T-cell (primary cell): ENCODE results near the gene NEU1. TPM values are rescaled to one million over a fixed set of nuclear protein-coding genes. Genes with fewer than 3 reads are reported as not detected.
"Not testable (repeated sequence)": the region's sequence is repeated elsewhere in the genome, so short reads cannot be mapped to it uniquely, and the experiment has no call there.

Experiments used
- ATAC-seq, 4 experiments: fragments of 200-7000 bp in 3 of 4; fragments of 150-1000 bp in 1 of 4; cut with Tn5 transposase; replicated peaks in 1 of 4; 1 replicate in 3 of 4; 2 replicates in 1 of 4; pipeline ENCODE4 v1.10.0; 2021; ENCODE audit warnings: moderate library complexity in 3 of 4, mild to moderate bottlenecking in 2 of 4, moderate number of reproducible peaks in 1 of 4
- CTCF ChIA-PET, 2 donors: fragments of 300-600 bp; sonication (Branson Sonifier 250); formaldehyde crosslinking; loops; one replicate each; lab custom pipeline; 2022; ENCODE audit warnings: antibody characterized with exemption in 2 of 2; lab: Charles Lee
- POLR2A ChIA-PET, 2 donors: fragments of 300-600 bp; sonication (Branson Sonifier 250); formaldehyde crosslinking; loops; one replicate each; lab custom pipeline; 2022; ENCODE audit warnings: antibody characterized with exemption in 2 of 2; lab: Charles Lee
- DNase-seq, 35 experiments: peaks; one replicate each; pipeline versions ENCODE4 v3.0.0 to v3.0.0-alpha.2; 2013 to 2023
- H3K27ac ChIP-seq: one replicate; pipeline ENCODE4 v1.5.1; 2013; ENCODE audit warnings: low read length
- H3K27me3 ChIP-seq, 2 experiments: replicated peaks in 1 of 2; 1 replicate in 1 of 2; 2 replicates in 1 of 2; pipeline versions ENCODE4 v1.6.1 to v1.7.0; 2013; ENCODE audit warnings: low read length in 1 of 2, mixed read lengths in 1 of 2; ENCODE audit not compliant: control insufficient read depth in 2 of 2, insufficient read depth in 2 of 2; ENCODE audit errors: extremely low read depth in 1 of 2
- H3K36me3 ChIP-seq, 2 donors: 1 replicate in 1 of 2; 2 replicates in 1 of 2; pipeline versions ENCODE4 v1.6.1 to v1.7.0; 2013; ENCODE audit warnings: low read length in 1 of 2; ENCODE audit not compliant: control insufficient read depth in 2 of 2, insufficient read depth in 1 of 2; ENCODE audit errors: extremely low read depth in 1 of 2
- H3K4me1 ChIP-seq, 2 experiments: 1 replicate in 1 of 2; 2 replicates in 1 of 2; pipeline versions ENCODE4 v1.6.1 to v1.7.0; 2013; ENCODE audit warnings: low read length in 2 of 2, mixed read lengths in 1 of 2; ENCODE audit not compliant: insufficient read depth in 2 of 2, control insufficient read depth in 1 of 2; ENCODE audit errors: extremely low read depth in 1 of 2
- H3K4me3 ChIP-seq, 2 donors: 1 replicate in 1 of 2; 2 replicates in 1 of 2; pipeline versions ENCODE4 v1.5.1 to v1.7.0; 2013; ENCODE audit warnings: mild to moderate bottlenecking in 2 of 2, low read length in 1 of 2, moderate library complexity in 1 of 2; ENCODE audit not compliant: control insufficient read depth in 1 of 2; ENCODE audit errors: extremely low read depth in 1 of 2
- H3K9me3 ChIP-seq: 2 replicates; pipeline ENCODE4 v1.7.0; 2013
- H3K27ac Mint-ChIP-seq, 2 donors: one replicate each; pipeline ENCODE4 v1.8.0; 2020 to 2021; ENCODE audit warnings: mild to moderate bottlenecking in 2 of 2, mixed read lengths in 2 of 2
- H3K27me3 Mint-ChIP-seq, 2 donors: one replicate each; pipeline ENCODE4 v1.8.0; 2021 to 2022; ENCODE audit warnings: mixed read lengths in 2 of 2
- H3K36me3 Mint-ChIP-seq: one replicate; pipeline ENCODE4 v1.8.0; 2021; ENCODE audit warnings: mixed read lengths
- H3K4me1 Mint-ChIP-seq, 3 donors: one replicate each; pipeline ENCODE4 v1.8.0; 2020 to 2022; ENCODE audit warnings: mixed read lengths in 3 of 3, mild to moderate bottlenecking in 1 of 3
- H3K4me3 Mint-ChIP-seq, 3 donors: one replicate each; pipeline ENCODE4 v1.8.0; 2020 to 2022; ENCODE audit warnings: mild to moderate bottlenecking in 3 of 3, mixed read lengths in 3 of 3, moderate library complexity in 3 of 3
- H3K9me3 Mint-ChIP-seq, 3 donors: one replicate each; pipeline ENCODE4 v1.8.0; 2020 to 2022; ENCODE audit warnings: mixed read lengths in 3 of 3
- WGBS: methylation state at CpG from one replicate; pipeline ENCODE4 v1.1.5; 2013; ENCODE audit warnings: missing lambda C conversion rate; ENCODE audit not compliant: insufficient coverage; 5-methylcytosine and 5-hydroxymethylcytosine counted together
- total RNA-seq, 35 experiments: library from RNA in 6 of 35; stranded (reverse) in 6 of 35; fragments of 120-200 nt in 1 of 35; gene quantifications; one replicate each; pipeline versions ENCODE4 v1.2.1 to v1.2.4 and lab custom pipeline; 2013 to 2026

NEU1 gene
- total RNA-seq, 5 donors from 2014 or later (not counting 1 experiment from before 2014, with no cell fraction given): 15.9 to 29.2 (median 19.9) TPM

DNA sequence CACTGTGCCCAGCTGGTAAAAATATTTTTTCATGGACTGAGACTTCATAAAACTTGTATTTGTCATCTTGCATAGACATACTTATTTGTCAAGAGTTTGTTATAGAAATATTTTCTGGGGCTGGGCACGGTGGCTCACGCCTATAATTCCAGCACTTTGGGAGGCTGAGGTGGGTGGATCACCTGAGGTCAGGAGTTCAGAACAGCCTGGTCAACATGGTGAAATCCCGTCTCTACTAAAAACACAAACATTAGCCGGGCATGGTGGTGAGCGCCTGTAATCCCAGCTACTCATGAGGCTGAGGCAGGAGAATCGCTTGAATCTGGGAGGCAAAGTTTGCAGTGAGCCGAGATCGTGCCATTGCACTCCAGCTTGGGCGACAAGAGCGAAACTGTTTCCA, 54.0 kb downstream of the NEU1 start:
- WGBS: no CpG with 5 or more reads among the region's 10 CpGs
- H3K9me3 ChIP-seq, H3K27ac ChIP-seq, ATAC-seq, H3K27ac Mint-ChIP-seq, H3K4me3 Mint-ChIP-seq, H3K4me3 ChIP-seq, DNase-seq, POLR2A ChIA-PET, CTCF ChIA-PET, H3K27me3 Mint-ChIP-seq, H3K9me3 Mint-ChIP-seq, H3K27me3 ChIP-seq: not testable (repeated sequence)
- Histone ChIP-seq H3K4me1 (peaks cover 9 to 45% of the 10 kb centered on the region in 2 experiments), H3K36me3 (peaks cover 8 to 25% of the 10 kb centered on the region in 2 donors)
- Mint-ChIP-seq H3K4me1 (peaks cover 27 to 44% (median 29%) of the 10 kb centered on the region in 3 donors), H3K36me3 (peaks cover 19% of the 10 kb centered on the region)

Other genes with a start within 250 kb of the NEU1 start
- gene AIF1, start 247.6 kb downstream of the NEU1 start, total RNA-seq: 10 to 100 TPM in 4 of 5 donors, 1 to 10 TPM in 1; 7.6 to 54.3 (median 18.1) TPM
- gene PRRC2A, start 242.1 kb downstream of the NEU1 start, total RNA-seq: 100 to 1,000 TPM; 222 to 246 (median 230) TPM
- 100 to 1,000 TPM; 257 to 317 (median 301) TPM for gene BAG6, start 210.2 kb downstream of the NEU1 start, total RNA-seq
- gene APOM, start 206.9 kb downstream of the NEU1 start, total RNA-seq: 1 to 10 TPM; 1.4 to 3.6 (median 3.2) TPM
- 10 to 100 TPM; 16.3 to 36.2 (median 33.4) TPM for gene C6orf47, start 202.0 kb downstream of the NEU1 start, total RNA-seq
- 10 to 100 TPM; 13.0 to 27.6 (median 23.3) TPM for gene GPANK1, start 197.8 kb downstream of the NEU1 start, total RNA-seq
- gene CSNK2B, start 196.7 kb downstream of the NEU1 start, total RNA-seq: 100 to 1,000 TPM in 4 of 5 donors, 10 to 100 TPM in 1; 98.4 to 129 (median 126) TPM
- gene LY6G5B, start 192.8 kb downstream of the NEU1 start, total RNA-seq: 10 to 100 TPM; 29.7 to 50.5 (median 40.9) TPM
- gene LY6G5C, start 181.8 kb downstream of the NEU1 start, total RNA-seq: 1 to 10 TPM in 4 of 5 donors, under 1 TPM in 1; 0.75 to 8.8 (median 5.8) TPM
- gene ABHD16A, start 159.5 kb downstream of the NEU1 start, total RNA-seq: 10 to 100 TPM; 58.2 to 74.4 (median 61.2) TPM
- not detected for gene LY6G6F, start 156.0 kb downstream of the NEU1 start, total RNA-seq
- gene LY6G6D, start 147.5 kb downstream of the NEU1 start, total RNA-seq: not detected
- gene LY6G6C, start 141.1 kb downstream of the NEU1 start, total RNA-seq: not detected
- 1 to 10 TPM in 1 of 5 donors, under 1 TPM in 4; 0.26 to 2.6 (median 0.30) TPM for gene MPIG6B, start 139.4 kb downstream of the NEU1 start, total RNA-seq
- gene DDAH2, start 133.5 kb downstream of the NEU1 start, total RNA-seq: 10 to 100 TPM in 4 of 5 donors, 1 to 10 TPM in 1; 9.0 to 13.2 (median 11.5) TPM
- 100 to 1,000 TPM in 4 of 5 donors, 10 to 100 TPM in 1; 89.5 to 146 (median 112) TPM for gene CLIC1, start 126.3 kb downstream of the NEU1 start, total RNA-seq
- gene MSH5, start 122.8 kb downstream of the NEU1 start, total RNA-seq: 10 to 100 TPM; 13.7 to 22.4 (median 14.4) TPM
- 10 to 100 TPM in 1 of 5 donors, 1 to 10 TPM in 4; 3.1 to 10.7 (median 4.1) TPM for gene SAPCD1, start 100.2 kb downstream of the NEU1 start, total RNA-seq
- 1 to 10 TPM; 1.4 to 8.0 (median 2.1) TPM for gene VWA7, start 85.5 kb downstream of the NEU1 start, total RNA-seq
- gene VARS1, start 67.1 kb downstream of the NEU1 start, total RNA-seq: 10 to 100 TPM; 44.4 to 71.0 (median 62.5) TPM
- gene LSM2, start 55.9 kb downstream of the NEU1 start, total RNA-seq: 10 to 100 TPM; 24.2 to 36.4 (median 30.6) TPM
- gene HSPA1L, start 47.5 kb downstream of the NEU1 start, total RNA-seq: 1 to 10 TPM; 2.8 to 8.5 (median 8.1) TPM
- gene HSPA1A, start 47.3 kb downstream of the NEU1 start, total RNA-seq: 100 to 1,000 TPM in 1 of 5 donors, 10 to 100 TPM in 2, 1 to 10 TPM in 2; 8.8 to 117 (median 77.9) TPM
- 100 to 1,000 TPM in 1 of 5 donors, 10 to 100 TPM in 2, 1 to 10 TPM in 2; 6.3 to 105 (median 67.9) TPM for gene HSPA1B, start 35.1 kb downstream of the NEU1 start, total RNA-seq
- under 1 TPM in 3 of 5 donors, not detected in 2; 0.13 to 0.96 (median 0.57) TPM for gene SLC44A4, start 16.2 kb upstream of the NEU1 start, total RNA-seq
- gene EHMT2, start 34.9 kb upstream of the NEU1 start, total RNA-seq: 10 to 100 TPM; 49.1 to 83.8 (median 78.9) TPM
- 1 to 10 TPM; 1.0 to 3.5 (median 3.1) TPM for gene ZBTB12, start 39.3 kb upstream of the NEU1 start, total RNA-seq
- gene C2, start 64.9 kb upstream of the NEU1 start, total RNA-seq: 1 to 10 TPM; 1.3 to 5.1 (median 3.7) TPM
- 1 to 10 TPM in 3 of 5 donors, not detected in 2; 1.3 to 2.2 (median 1.8) TPM for gene CFB, start 83.3 kb upstream of the NEU1 start, total RNA-seq
- 10 to 100 TPM; 47.5 to 51.0 (median 49.4) TPM for gene NELFE, start 96.2 kb upstream of the NEU1 start, total RNA-seq
- 100 to 1,000 TPM; 104 to 169 (median 112) TPM for gene SKIC2, start 96.4 kb upstream of the NEU1 start, total RNA-seq
- gene DXO, start 109.3 kb upstream of the NEU1 start, total RNA-seq: 10 to 100 TPM; 30.2 to 53.2 (median 35.4) TPM
- gene C4A, start 119.2 kb upstream of the NEU1 start, total RNA-seq: 10 to 100 TPM in 1 of 5 donors, 1 to 10 TPM in 4; 3.5 to 11.6 (median 6.1) TPM
- 1 to 10 TPM; 5.5 to 8.4 (median 7.5) TPM for gene C4B, start 152.0 kb upstream of the NEU1 start, total RNA-seq
- gene CYP21A2, start 175.6 kb upstream of the NEU1 start, total RNA-seq: 1 to 10 TPM in 3 of 5 donors, under 1 TPM in 2; 0.43 to 2.2 (median 1.6) TPM
- 10 to 100 TPM in 4 of 5 donors, 1 to 10 TPM in 1; 8.0 to 20.9 (median 15.4) TPM for gene TNXB, start 246.5 kb upstream of the NEU1 start, total RNA-seq